GM12872 (cell line): ENCODE results near the gene RHOT2.

ENCODE experiments used
- TF ChIP-seq, protein P1 (sequence below): IDR thresholded peaks from 3 replicates; pipeline ENCODE4 v1.5.1; 2011; ENCODE audit warnings: low read depth, mild to moderate bottlenecking, low read length, moderate library complexity; ENCODE audit not compliant: insufficient read depth

RHOT2 gene

DNA sequence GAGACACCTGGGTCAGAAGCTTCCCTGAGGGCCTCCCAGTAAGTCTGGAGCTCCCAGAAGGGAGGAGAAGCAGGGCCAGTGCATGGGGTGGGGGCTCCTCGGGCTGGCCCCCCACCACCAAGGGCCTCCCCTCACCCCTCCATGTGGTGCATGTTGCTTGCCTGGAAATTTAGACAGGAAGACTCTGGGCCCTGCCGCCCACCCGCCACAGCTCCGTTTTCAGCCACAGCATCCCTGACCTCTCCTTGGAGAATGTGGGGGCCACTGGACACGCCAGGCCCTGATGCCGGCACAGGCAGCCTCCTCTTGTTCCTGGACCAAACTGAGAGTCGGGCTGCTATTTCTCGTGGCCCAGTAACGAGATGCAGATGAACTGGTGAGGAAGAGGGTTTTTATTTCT is 29.1 kb upstream of the RHOT2 start:
- TF ChIP-seq, protein P1, sequence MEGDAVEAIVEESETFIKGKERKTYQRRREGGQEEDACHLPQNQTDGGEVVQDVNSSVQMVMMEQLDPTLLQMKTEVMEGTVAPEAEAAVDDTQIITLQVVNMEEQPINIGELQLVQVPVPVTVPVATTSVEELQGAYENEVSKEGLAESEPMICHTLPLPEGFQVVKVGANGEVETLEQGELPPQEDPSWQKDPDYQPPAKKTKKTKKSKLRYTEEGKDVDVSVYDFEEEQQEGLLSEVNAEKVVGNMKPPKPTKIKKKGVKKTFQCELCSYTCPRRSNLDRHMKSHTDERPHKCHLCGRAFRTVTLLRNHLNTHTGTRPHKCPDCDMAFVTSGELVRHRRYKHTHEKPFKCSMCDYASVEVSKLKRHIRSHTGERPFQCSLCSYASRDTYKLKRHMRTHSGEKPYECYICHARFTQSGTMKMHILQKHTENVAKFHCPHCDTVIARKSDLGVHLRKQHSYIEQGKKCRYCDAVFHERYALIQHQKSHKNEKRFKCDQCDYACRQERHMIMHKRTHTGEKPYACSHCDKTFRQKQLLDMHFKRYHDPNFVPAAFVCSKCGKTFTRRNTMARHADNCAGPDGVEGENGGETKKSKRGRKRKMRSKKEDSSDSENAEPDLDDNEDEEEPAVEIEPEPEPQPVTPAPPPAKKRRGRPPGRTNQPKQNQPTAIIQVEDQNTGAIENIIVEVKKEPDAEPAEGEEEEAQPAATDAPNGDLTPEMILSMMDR = no peak

DNA sequence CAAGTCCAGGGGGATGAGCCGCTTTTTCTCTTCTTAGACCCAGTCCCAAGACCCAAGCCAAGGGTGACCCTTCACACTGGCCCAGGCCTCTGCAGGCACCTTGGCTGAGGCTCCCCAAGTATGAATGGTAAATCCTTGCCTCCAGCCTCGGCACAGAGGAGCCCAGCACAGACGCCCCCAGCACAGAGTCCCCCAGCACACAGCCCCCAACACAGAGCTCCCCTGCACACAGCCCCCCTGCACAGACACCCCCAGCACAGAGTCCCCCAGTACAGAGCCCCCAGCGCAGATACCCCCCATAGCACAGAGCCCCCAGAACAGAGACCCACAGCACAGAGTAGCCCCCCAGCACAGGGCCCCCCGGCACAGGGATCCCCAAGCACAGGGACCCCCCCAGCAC is 27.3 kb upstream of the RHOT2 start:
- TF ChIP-seq, protein P1 = no peak

DNA sequence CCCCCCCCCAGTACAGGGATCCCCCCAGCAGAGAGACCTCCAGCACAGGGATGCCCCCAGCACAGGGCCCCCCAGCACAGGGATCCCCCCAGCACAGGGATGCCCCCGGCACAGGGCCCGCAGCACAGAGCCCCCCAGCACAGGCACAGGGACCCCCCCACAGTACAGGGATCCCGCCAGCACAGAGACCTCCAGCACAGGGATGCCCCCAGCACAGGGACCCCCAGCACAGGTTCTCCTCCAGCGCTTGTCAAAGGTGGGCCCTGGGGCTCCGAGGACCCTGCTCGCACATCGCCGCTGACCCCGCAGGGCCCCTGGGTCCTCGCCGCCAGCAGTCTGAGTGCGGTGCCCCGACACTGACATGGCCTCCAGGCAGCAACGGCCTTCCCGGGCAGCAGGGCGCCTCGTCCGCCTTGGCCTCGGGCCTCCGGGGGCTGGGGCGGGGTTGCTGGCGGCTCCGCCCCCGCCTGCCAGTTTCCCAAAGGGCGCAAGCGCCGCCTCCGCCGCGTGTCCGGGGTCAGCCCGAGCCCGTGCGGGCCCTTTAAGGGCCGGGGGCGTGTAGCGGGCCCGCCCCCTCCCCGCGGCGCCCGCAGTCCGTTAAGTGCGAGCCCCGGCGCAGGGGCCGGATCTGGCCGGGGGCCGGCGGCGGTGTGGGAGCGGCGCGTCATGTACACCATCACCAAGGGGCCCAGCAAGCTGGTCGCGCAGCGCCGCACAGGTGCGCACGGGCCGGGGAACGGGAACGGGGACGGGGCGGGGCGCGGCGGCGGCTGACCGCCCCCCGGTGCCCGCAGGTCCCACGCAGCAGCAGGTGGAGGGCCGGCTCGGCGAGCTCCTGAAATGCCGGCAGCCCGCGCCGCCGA is 26.4 kb upstream of the RHOT2 start, which contains the start of gene MCRIP2:
Gene MCRIP2, plus strand, starts transcription at position 503 of the 863 bp plus-strand sequence. Its CDS starts 164 bp downstream, at position 667.
- TF ChIP-seq, protein P1 = no peak

GRCh38 chr16:642189-643049 is 25.5 kb upstream of the RHOT2 start:
- TF ChIP-seq, protein P1 = no peak

DNA sequence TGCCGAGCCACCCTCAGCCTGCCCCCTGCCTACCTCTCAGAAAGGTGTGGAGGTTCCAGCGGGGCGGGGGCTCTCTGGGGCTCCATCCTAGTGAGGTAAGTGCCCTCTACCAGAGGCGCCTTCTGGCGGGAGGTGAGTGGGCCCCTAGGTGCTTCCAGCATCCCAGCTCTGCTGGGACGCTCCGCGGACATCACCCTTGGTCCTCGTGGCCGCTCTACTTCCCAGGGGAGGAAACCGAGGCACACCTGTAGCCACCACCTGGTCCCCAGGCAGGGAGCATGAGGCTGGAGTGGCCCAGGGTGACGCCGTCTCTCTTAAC is 24.9 kb upstream of the RHOT2 start:
- TF ChIP-seq, protein P1 = no peak

DNA sequence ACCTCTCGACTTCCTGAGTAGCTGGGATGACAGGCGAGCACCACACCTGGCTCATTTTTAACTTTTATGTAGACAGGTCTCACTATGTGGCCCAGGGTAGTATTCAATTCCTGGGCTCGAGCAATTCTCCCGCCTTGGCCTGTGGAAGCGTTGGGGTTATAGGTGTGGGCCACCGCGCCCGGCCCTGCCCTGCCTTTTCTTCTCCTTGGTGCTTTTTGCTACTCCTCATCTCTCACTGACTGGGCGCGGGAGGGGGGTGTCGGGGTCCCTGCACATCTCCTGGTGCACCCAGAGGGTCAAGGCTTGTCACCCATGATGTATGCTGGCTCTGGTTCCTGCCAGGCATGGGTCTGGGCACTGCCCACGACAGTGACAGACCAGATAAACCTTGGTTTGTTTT is 23.4 kb upstream of the RHOT2 start:
- TF ChIP-seq, protein P1 = no peak

- TF ChIP-seq, protein P1 = no peak
Observed at GRCh38 chr16:645852-646678, 21.9 kb upstream of the RHOT2 start.
